Calu3 (cell line): ENCODE data around the gene ANP32E. TPM values are rescaled to one million over a fixed set of nuclear protein-coding genes. Genes with fewer than 3 reads are reported as not detected.
A peak's percentile ranks its signal among the peaks of the same experiment; 100 is the strongest.

Experiments
- BruUV-seq: library from RNA; stranded (reverse); fragments of 400-500 nt; replicated peaks from 2 replicates; lab custom pipeline; 2021; lab: Mats Ljungman, UMichigan
- CTCF ChIA-PET: fragments of 300-600 bp; sonication (Branson Sonifier 250); formaldehyde crosslinking; loops from one replicate; lab custom pipeline; 2022; ENCODE audit warnings: antibody characterized with exemption; lab: Charles Lee
- DNase-seq: peaks from one replicate; pipeline ENCODE4 v3.0.0; 2022
- H3K27ac Mint-ChIP-seq: one replicate; pipeline ENCODE4 v1.8.0; 2022; ENCODE audit warnings: mixed read lengths; ENCODE audit not compliant: unreplicated experiment
- H3K27me3 Mint-ChIP-seq: one replicate; pipeline ENCODE4 v1.8.0; 2022; ENCODE audit warnings: mixed read lengths; ENCODE audit not compliant: unreplicated experiment
- H3K36me3 Mint-ChIP-seq: one replicate; pipeline ENCODE4 v1.8.0; 2022; ENCODE audit warnings: mild to moderate bottlenecking, moderate library complexity, mixed read lengths; ENCODE audit not compliant: insufficient read depth, unreplicated experiment
- H3K4me1 Mint-ChIP-seq: one replicate; pipeline ENCODE4 v1.8.0; 2022; ENCODE audit warnings: mild to moderate bottlenecking, low read depth, mixed read lengths; ENCODE audit not compliant: unreplicated experiment
- H3K4me3 Mint-ChIP-seq: one replicate; pipeline ENCODE4 v1.8.0; 2022; ENCODE audit warnings: mild to moderate bottlenecking, low read depth, moderate library complexity, mixed read lengths; ENCODE audit not compliant: unreplicated experiment
- H3K9me3 Mint-ChIP-seq: one replicate; pipeline ENCODE4 v1.8.0; 2022; ENCODE audit warnings: low read depth, mixed read lengths; ENCODE audit not compliant: unreplicated experiment
- CTCF ChIP-seq: fragments of 200-600 bp; IDR thresholded peaks from one replicate; pipeline ENCODE4 v1.8.0; 2022; ENCODE audit warnings: antibody characterized with exemption; ENCODE audit not compliant: unreplicated experiment
- intact Hi-C: fragments of 100-400 bp; cut with micrococcal nuclease; formaldehyde crosslinking; loops from one replicate; pipeline ENCODE4 v1.10.0; 2022; ENCODE audit not compliant: unreplicated experiment
- total RNA-seq: library from RNA; stranded (reverse); gene quantifications from 2 replicates; pipeline ENCODE4 v1.2.3, GENCODE V29; 2022

The ANP32E gene
- total RNA-seq, 1 experiment from 2014 or later = 129 TPM

- intact Hi-C loops = no loop called here
- no peaks in the 10 kb centered on the region for H3K27me3 Mint-ChIP-seq
- CTCF ChIA-PET = interaction anchor here (0.6 to 2.3 kb wide), 7 partner anchors 9 to 18 kb away, joined by 3 to 8 read pairs (median 3); no protein-coding TSS in a partner anchor
Measured at GRCh38 chr1:150269451-150269850, 33.5 kb upstream of the ANP32E start.

GRCh38 chr1:150268705-150269403 lies 32.9 kb upstream of the ANP32E start, which contains the start of gene APH1A:
TSS of gene APH1A (minus strand) at chr1:150269016. CDS start at chr1:150268810, 206 bp downstream.
- Mint-ChIP-seq H3K4me1 (peaks cover 27% of the 10 kb centered on the region), H3K4me3 (peak within 1 kb of the TSS; percentile 76), H3K27ac (peak within 1 kb of the TSS; percentile 65), H3K27me3 (no peaks in the 10 kb centered on the region), H3K36me3 (peaks cover 27% of the 10 kb centered on the region), H3K9me3 (no peaks in the 10 kb centered on the region)
- no peak for TF ChIP-seq CTCF
- intact Hi-C loops = no loop called here
- no TSS peak for BruUV-seq
- peak; percentile 97 for DNase-seq
- CTCF ChIA-PET = interaction anchor here (0.6 to 1.2 kb wide), 5 partner anchors 8 to 18 kb away, joined by 3 to 6 read pairs (median 3); no protein-coding TSS in a partner anchor

More at GRCh38 chr1:150269451-150269850, 33.5 kb upstream of the ANP32E start:
- H3K4me1 Mint-ChIP-seq = peaks cover 27% of the 10 kb centered on the region
- H3K36me3 Mint-ChIP-seq = peaks cover 27% of the 10 kb centered on the region
- peak overlapping the region; percentile 65 for H3K27ac Mint-ChIP-seq
- no peak for TF ChIP-seq CTCF
- no peak for DNase-seq
- no peaks in the 10 kb centered on the region for H3K9me3 Mint-ChIP-seq
- H3K4me3 Mint-ChIP-seq = peak overlapping the region; percentile 76
- BruUV-seq = TSS peak; percentile 83

- BruUV-seq = no TSS peak
- peaks cover 27% of the 10 kb centered on the region for H3K36me3 Mint-ChIP-seq
- no peak for TF ChIP-seq CTCF
- peak overlapping the region; percentile 76 for H3K4me3 Mint-ChIP-seq
- H3K27ac Mint-ChIP-seq = peak overlapping the region; percentile 65
- intact Hi-C loops = no loop called here
- peak; percentile 24 for DNase-seq
- no peaks in the 10 kb centered on the region for H3K27me3 Mint-ChIP-seq
- CTCF ChIA-PET = interaction anchor here (0.8 to 1.0 kb wide), 2 partner anchors 8 to 12 kb away, joined by 3 to 6 read pairs; no protein-coding TSS in a partner anchor
- no peaks in the 10 kb centered on the region for H3K9me3 Mint-ChIP-seq
- peaks cover 30% of the 10 kb centered on the region for H3K4me1 Mint-ChIP-seq
Measured at GRCh38 chr1:150268340-150268704, 32.4 kb upstream of the ANP32E start.

- peaks cover 31% of the 10 kb centered on the region for H3K36me3 Mint-ChIP-seq
- H3K4me1 Mint-ChIP-seq = peaks cover 34% of the 10 kb centered on the region
- no peak for DNase-seq
- H3K4me3 Mint-ChIP-seq = peak overlapping the region; percentile 76
- peak overlapping the region; percentile 65 for H3K27ac Mint-ChIP-seq
- no peaks in the 10 kb centered on the region for H3K9me3 Mint-ChIP-seq
- BruUV-seq = no TSS peak
- intact Hi-C loops = no loop called here
- no peaks in the 10 kb centered on the region for H3K27me3 Mint-ChIP-seq
- TF ChIP-seq CTCF = no peak
- CTCF ChIA-PET = no interaction called here
Measured at GRCh38 chr1:150267896-150268295, 32.0 kb upstream of the ANP32E start.
